ENCODE measurements around the gene ZSCAN5A.
"Not testable (repeated sequence)": the region's sequence is repeated elsewhere in the genome, so short reads cannot be mapped to it uniquely, and the experiment has no call there.

Gene ZSCAN5A

GRCh38 chr19:56176881-56177280 is 137.8 kb downstream of the ZSCAN5A start:
- Histone ChIP-seq H3K27ac (no peak overlapping the region), H3K4me3 (ENCODE audit: low read depth in 1 of 2, low read length in 1 of 2) (no peak overlapping the region), H3K9me3 (no peaks in the 10 kb centered on the region), H3K4me1 (ENCODE audit: control insufficient read depth in 1 of 2, insufficient read depth in 1 of 2, low read depth in 1 of 2, low read length in 1 of 2) (peaks cover 5 to 18% of the 10 kb centered on the region in 2 experiments), H3K36me3 (no peaks in the 10 kb centered on the region), H3K27me3 (no peaks in the 10 kb centered on the region)
- TF ChIP-seq, protein P1, sequence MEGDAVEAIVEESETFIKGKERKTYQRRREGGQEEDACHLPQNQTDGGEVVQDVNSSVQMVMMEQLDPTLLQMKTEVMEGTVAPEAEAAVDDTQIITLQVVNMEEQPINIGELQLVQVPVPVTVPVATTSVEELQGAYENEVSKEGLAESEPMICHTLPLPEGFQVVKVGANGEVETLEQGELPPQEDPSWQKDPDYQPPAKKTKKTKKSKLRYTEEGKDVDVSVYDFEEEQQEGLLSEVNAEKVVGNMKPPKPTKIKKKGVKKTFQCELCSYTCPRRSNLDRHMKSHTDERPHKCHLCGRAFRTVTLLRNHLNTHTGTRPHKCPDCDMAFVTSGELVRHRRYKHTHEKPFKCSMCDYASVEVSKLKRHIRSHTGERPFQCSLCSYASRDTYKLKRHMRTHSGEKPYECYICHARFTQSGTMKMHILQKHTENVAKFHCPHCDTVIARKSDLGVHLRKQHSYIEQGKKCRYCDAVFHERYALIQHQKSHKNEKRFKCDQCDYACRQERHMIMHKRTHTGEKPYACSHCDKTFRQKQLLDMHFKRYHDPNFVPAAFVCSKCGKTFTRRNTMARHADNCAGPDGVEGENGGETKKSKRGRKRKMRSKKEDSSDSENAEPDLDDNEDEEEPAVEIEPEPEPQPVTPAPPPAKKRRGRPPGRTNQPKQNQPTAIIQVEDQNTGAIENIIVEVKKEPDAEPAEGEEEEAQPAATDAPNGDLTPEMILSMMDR (IDR thresholded peaks at IDR 0.05) = no peak

DNA sequence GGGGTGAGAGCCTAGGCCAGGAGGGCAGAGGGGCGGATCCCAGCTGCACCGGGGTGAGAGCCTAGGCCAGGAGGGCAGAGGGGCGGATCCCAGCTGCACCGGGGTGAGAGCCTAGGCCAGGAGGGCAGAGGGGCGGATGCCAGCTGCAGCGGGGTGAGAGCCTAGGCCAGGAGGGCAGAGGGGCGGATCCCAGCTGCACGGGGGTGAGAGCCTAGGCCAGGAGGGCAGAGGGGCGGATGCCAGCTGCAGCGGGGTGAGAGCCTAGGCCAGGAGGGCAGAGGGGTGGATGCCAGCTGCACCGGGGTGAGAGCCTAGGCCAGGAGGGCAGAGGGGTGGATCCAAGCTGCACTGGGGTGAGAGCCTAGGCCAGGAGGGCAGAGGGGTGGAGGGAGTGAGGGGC is 138.3 kb downstream of the ZSCAN5A start:
- H3K9me3 ChIP-seq = not testable (repeated sequence)

GRCh38 chr19:56175861-56176307 is 138.8 kb downstream of the ZSCAN5A start, which contains the start of gene GALP:
Gene GALP, plus strand, starts transcription at chr19:56176008. Its CDS starts 1,101 bp downstream, at chr19:56177109.
- not testable (repeated sequence) for H3K36me3 ChIP-seq; H3K4me3 ChIP-seq (ENCODE audit: low read depth in 1 of 2, low read length in 1 of 2); H3K27ac ChIP-seq; H3K27me3 ChIP-seq; H3K9me3 ChIP-seq
- peaks cover 8 to 22% of the 10 kb centered on the region in 2 experiments for H3K4me1 ChIP-seq (ENCODE audit: control insufficient read depth in 1 of 2, insufficient read depth in 1 of 2, low read depth in 1 of 2, low read length in 1 of 2)

More for the DNA sequence above, 138.3 kb downstream of the ZSCAN5A start:
- H3K27me3 ChIP-seq; H3K36me3 ChIP-seq; H3K4me3 ChIP-seq (ENCODE audit: low read depth in 1 of 2, low read length in 1 of 2); H3K27ac ChIP-seq: not testable (repeated sequence)
- peaks cover 8 to 22% of the 10 kb centered on the region in 2 experiments for H3K4me1 ChIP-seq (ENCODE audit: control insufficient read depth in 1 of 2, insufficient read depth in 1 of 2, low read depth in 1 of 2, low read length in 1 of 2)

GRCh38 chr19:56174550-56174949 is 140.1 kb downstream of the ZSCAN5A start:
- no peak overlapping the region for H3K27ac ChIP-seq
- no peak overlapping the region for H3K4me3 ChIP-seq (ENCODE audit: low read depth in 1 of 2, low read length in 1 of 2)
- H3K27me3 ChIP-seq = peaks cover 8% of the 10 kb centered on the region
- H3K36me3 ChIP-seq = no peaks in the 10 kb centered on the region
- H3K9me3 ChIP-seq = no peaks in the 10 kb centered on the region
- TF ChIP-seq, protein P1 (IDR thresholded peaks at IDR 0.05) = no peak
- H3K4me1 ChIP-seq (ENCODE audit: control insufficient read depth in 1 of 2, insufficient read depth in 1 of 2, low read depth in 1 of 2, low read length in 1 of 2) = peaks cover 8 to 14% of the 10 kb centered on the region in 2 experiments

- H3K9me3 ChIP-seq = no peaks in the 10 kb centered on the region
- peaks cover 8 to 14% of the 10 kb centered on the region in 2 experiments for H3K4me1 ChIP-seq (ENCODE audit: control insufficient read depth in 1 of 2, insufficient read depth in 1 of 2, low read depth in 1 of 2, low read length in 1 of 2)
- peaks cover 8% of the 10 kb centered on the region for H3K27me3 ChIP-seq
These were observed 140.6 kb downstream of the ZSCAN5A start for GRCh38 chr19:56174086-56174485.

More at GRCh38 chr19:56174086-56174485, 140.6 kb downstream of the ZSCAN5A start:
- no peaks in the 10 kb centered on the region for H3K36me3 ChIP-seq
- H3K27ac ChIP-seq = no peak overlapping the region
- TF ChIP-seq, protein P1 (IDR thresholded peaks at IDR 0.05) = no peak
- H3K4me3 ChIP-seq (ENCODE audit: low read depth in 1 of 2, low read length in 1 of 2) = no peak overlapping the region

All from neutrophil (primary cell).